ENCODE results near the gene FYTTD1.
A peak's percentile ranks its signal among the peaks of the same experiment; 100 is the strongest.

Gene FYTTD1

DNA sequence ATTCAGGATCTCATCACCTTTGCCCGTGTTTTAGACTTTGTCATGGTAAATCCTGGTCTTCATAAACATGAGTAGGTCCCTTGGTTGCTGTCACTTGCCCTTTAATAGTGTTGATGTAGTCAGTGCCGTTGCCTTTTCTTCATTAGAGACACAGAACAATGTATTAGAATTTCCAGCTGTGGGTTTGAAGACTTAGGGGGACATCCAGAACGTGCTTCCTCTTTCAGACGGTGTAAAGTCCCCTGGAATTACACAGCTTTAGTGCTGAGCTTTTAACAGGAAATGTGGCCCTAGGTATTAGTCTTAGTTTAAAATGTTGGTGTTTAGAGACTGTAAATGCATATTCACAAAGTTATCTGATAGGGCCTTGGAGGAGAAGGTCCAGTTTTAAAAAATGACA is 32.5 kb downstream of the FYTTD1 start:
- Histone ChIP-seq H2BK5ac (ENCODE audit: low read depth, low read length, poor library complexity, severe bottlenecking) (no peak overlapping the region), H3K23ac (ENCODE audit: low read length in 2 of 2) (no peak overlapping the region), H3K4me1 (ENCODE audit: control insufficient read depth, insufficient read depth, low read depth, low read length) (no peaks in the 10 kb centered on the region), H3K27me3 (ENCODE audit: control insufficient read depth in 1 of 2, insufficient read depth in 1 of 2, low read length in 2 of 2) (no peaks in the 10 kb centered on the region), H2AK5ac (ENCODE audit: low read length, severe bottlenecking) (no peak overlapping the region), H2AFZ (ENCODE audit: low read depth, low read length) (no peak overlapping the region), H4K8ac (ENCODE audit: low read length) (no peak overlapping the region), H3K4me2 (ENCODE audit: low read length, poor library complexity, severe bottlenecking) (no peak overlapping the region), H3K79me1 (replicated peaks; ENCODE audit: low read length, poor library complexity, severe bottlenecking) (peaks cover 17% of the 10 kb centered on the region), H3K9me3 (ENCODE audit: control insufficient read depth, low read length) (no peaks in the 10 kb centered on the region), H3K4me3 (ENCODE audit: insufficient read depth in 1 of 2, low read depth in 1 of 2, low read length in 2 of 2) (no peak overlapping the region), H4K91ac (ENCODE audit: low read length) (no peak overlapping the region), H3K14ac (ENCODE audit: low read length in 2 of 2) (no peak overlapping the region), H3K4ac (ENCODE audit: low read depth in 1 of 2, low read length in 2 of 2) (no peak overlapping the region), H3K27ac (ENCODE audit: low read length, poor library complexity, severe bottlenecking) (no peak overlapping the region), H2BK15ac (ENCODE audit: low read depth, poor library complexity, severe bottlenecking) (no peak overlapping the region), H2BK120ac (ENCODE audit: low read depth, low read length) (no peak overlapping the region), H3K9ac (ENCODE audit: low read length) (no peak overlapping the region), H3K18ac (ENCODE audit: low read depth in 1 of 2, low read length in 2 of 2) (no peak overlapping the region), H3K36me3 (ENCODE audit: control insufficient read depth in 1 of 2, insufficient read depth in 2 of 2, low read depth in 1 of 2, low read length in 2 of 2) (peaks cover 23 to 77% of the 10 kb centered on the region in 2 experiments), H2BK12ac (ENCODE audit: low read length in 2 of 2) (no peak overlapping the region)
- DNase-seq: no peak
- 95% methylated on average over 4 of the region's 4 CpGs for WGBS

DNA sequence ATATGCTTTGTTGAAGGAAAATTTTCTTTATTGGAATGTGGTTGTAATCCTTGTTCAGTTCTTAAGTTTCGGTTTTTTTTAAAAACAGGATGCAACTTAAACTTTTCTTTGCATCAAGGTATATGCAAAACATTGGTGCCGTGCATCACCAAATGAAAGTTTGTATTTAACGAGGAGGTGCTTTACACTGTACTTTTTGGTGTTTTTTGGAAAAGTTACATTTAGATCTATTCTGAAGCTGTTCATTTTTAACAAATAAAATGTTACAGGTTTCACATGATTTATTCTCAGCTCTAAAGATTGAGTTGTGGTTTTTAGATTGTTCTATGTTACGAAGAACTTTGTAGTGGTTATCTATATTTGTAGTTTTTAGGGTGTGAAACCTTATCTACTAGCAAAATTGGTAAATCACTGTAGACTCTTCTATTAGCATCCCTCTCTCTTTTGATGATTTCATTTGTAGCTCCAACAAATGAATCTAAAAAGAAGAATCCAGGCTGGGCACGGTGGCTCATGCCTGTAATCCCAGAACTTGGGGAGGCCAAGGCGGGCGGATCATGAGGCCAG is 34.4 kb downstream of the FYTTD1 start:
- Histone ChIP-seq H3K18ac (ENCODE audit: low read depth in 1 of 2, low read length in 2 of 2) (no peak overlapping the region), H3K4me1 (ENCODE audit: control insufficient read depth, insufficient read depth, low read depth, low read length) (no peaks in the 10 kb centered on the region), H3K4ac (ENCODE audit: low read depth in 1 of 2, low read length in 2 of 2) (no peak overlapping the region), H3K79me1 (replicated peaks; ENCODE audit: low read length, poor library complexity, severe bottlenecking) (peaks cover 17% of the 10 kb centered on the region), H2BK120ac (ENCODE audit: low read depth, low read length) (peak overlapping the region; percentile 34), H2BK12ac (ENCODE audit: low read length in 2 of 2) (no peak overlapping the region), H2BK15ac (ENCODE audit: low read depth, poor library complexity, severe bottlenecking) (no peak overlapping the region), H3K14ac (ENCODE audit: low read length in 2 of 2) (no peak overlapping the region), H3K23ac (ENCODE audit: low read length in 2 of 2) (no peak overlapping the region), H2AK5ac (ENCODE audit: low read length, severe bottlenecking) (no peak overlapping the region), H3K27ac (ENCODE audit: low read length, poor library complexity, severe bottlenecking) (no peak overlapping the region), H3K4me2 (ENCODE audit: low read length, poor library complexity, severe bottlenecking) (no peak overlapping the region), H4K91ac (ENCODE audit: low read length) (no peak overlapping the region), H3K36me3 (ENCODE audit: control insufficient read depth in 1 of 2, insufficient read depth in 2 of 2, low read depth in 1 of 2, low read length in 2 of 2) (peaks cover 15 to 70% of the 10 kb centered on the region in 2 experiments), H2AFZ (ENCODE audit: low read depth, low read length) (no peak overlapping the region), H3K9ac (ENCODE audit: low read length) (no peak overlapping the region), H4K8ac (ENCODE audit: low read length) (no peak overlapping the region), H3K4me3 (ENCODE audit: insufficient read depth in 1 of 2, low read depth in 1 of 2, low read length in 2 of 2) (no peak overlapping the region), H3K27me3 (ENCODE audit: control insufficient read depth in 1 of 2, insufficient read depth in 1 of 2, low read length in 2 of 2) (no peaks in the 10 kb centered on the region), H3K9me3 (ENCODE audit: control insufficient read depth, low read length) (no peaks in the 10 kb centered on the region), H2BK5ac (ENCODE audit: low read depth, low read length, poor library complexity, severe bottlenecking) (no peak overlapping the region)
- no peak for DNase-seq
- WGBS: 96% methylated on average over 6 of the region's 7 CpGs

DNA sequence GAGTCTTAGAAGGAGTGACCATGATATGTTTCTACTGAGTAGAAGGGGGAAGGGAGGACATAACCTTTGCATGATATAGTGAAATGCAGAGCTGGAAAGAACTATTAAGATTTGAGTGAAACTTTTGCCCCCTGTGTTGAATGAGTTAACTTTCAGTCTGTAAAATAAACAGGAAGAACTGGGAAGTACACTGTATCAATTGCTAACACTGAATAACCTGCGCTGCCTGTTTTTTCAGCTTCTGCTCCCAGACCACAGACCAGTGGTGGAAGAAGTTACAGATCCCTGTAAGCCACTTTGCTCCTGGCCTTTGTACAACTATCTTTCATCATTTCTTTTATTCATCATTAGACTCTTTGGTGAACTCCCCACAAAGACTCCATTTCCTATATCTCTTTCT is 37.7 kb downstream of the FYTTD1 start:
- Histone ChIP-seq H3K18ac (ENCODE audit: low read depth in 1 of 2, low read length in 2 of 2) (no peak overlapping the region), H3K9me3 (ENCODE audit: control insufficient read depth, low read length) (no peaks in the 10 kb centered on the region), H3K36me3 (ENCODE audit: control insufficient read depth in 1 of 2, insufficient read depth in 2 of 2, low read depth in 1 of 2, low read length in 2 of 2) (peaks cover 4 to 43% of the 10 kb centered on the region in 2 experiments), H2AK5ac (ENCODE audit: low read length, severe bottlenecking) (no peak overlapping the region), H3K14ac (ENCODE audit: low read length in 2 of 2) (no peak overlapping the region), H2BK120ac (ENCODE audit: low read depth, low read length) (no peak overlapping the region), H3K27ac (ENCODE audit: low read length, poor library complexity, severe bottlenecking) (no peak overlapping the region), H3K79me1 (replicated peaks; ENCODE audit: low read length, poor library complexity, severe bottlenecking) (peaks cover 4% of the 10 kb centered on the region), H4K8ac (ENCODE audit: low read length) (no peak overlapping the region), H3K9ac (ENCODE audit: low read length) (no peak overlapping the region), H3K23ac (ENCODE audit: low read length in 2 of 2) (no peak overlapping the region), H3K27me3 (ENCODE audit: control insufficient read depth in 1 of 2, insufficient read depth in 1 of 2, low read length in 2 of 2) (no peaks in the 10 kb centered on the region), H2BK15ac (ENCODE audit: low read depth, poor library complexity, severe bottlenecking) (no peak overlapping the region), H3K4me3 (ENCODE audit: insufficient read depth in 1 of 2, low read depth in 1 of 2, low read length in 2 of 2) (no peak overlapping the region), H3K4ac (ENCODE audit: low read depth in 1 of 2, low read length in 2 of 2) (no peak overlapping the region), H4K91ac (ENCODE audit: low read length) (no peak overlapping the region), H2BK12ac (ENCODE audit: low read length in 2 of 2) (no peak overlapping the region), H3K4me1 (ENCODE audit: control insufficient read depth, insufficient read depth, low read depth, low read length) (peaks cover 2% of the 10 kb centered on the region), H2AFZ (ENCODE audit: low read depth, low read length) (no peak overlapping the region), H3K4me2 (ENCODE audit: low read length, poor library complexity, severe bottlenecking) (no peak overlapping the region), H2BK5ac (ENCODE audit: low read depth, low read length, poor library complexity, severe bottlenecking) (no peak overlapping the region)
- 41% methylated on average over 1 of the region's 1 CpG for WGBS
- DNase-seq: no peak

DNA sequence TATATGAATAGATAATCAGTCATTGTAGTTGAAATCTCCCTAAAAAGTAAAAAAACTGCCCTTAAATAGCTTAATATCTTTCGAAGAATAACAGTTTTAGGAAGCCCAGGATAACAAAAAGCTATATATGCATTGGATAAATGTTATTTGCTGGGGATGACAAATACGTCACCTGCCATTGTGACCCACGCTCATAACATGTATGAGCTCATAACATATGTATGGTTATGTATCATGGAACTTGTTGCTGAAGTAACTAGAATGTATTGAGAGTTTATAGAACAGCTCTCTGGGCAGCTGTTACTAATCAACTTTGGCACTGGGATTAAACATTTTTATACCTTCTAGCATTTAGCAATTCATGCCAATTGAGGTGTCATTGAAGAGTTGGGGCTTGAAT is 39.6 kb downstream of the FYTTD1 start:
- Histone ChIP-seq H3K36me3 (ENCODE audit: control insufficient read depth in 1 of 2, insufficient read depth in 2 of 2, low read depth in 1 of 2, low read length in 2 of 2) (peaks cover 3 to 25% of the 10 kb centered on the region in 2 experiments), H3K14ac (ENCODE audit: low read length in 2 of 2) (no peak overlapping the region), H4K91ac (ENCODE audit: low read length) (no peak overlapping the region), H4K8ac (ENCODE audit: low read length) (no peak overlapping the region), H2BK5ac (ENCODE audit: low read depth, low read length, poor library complexity, severe bottlenecking) (no peak overlapping the region), H3K18ac (ENCODE audit: low read depth in 1 of 2, low read length in 2 of 2) (no peak overlapping the region), H2AK5ac (ENCODE audit: low read length, severe bottlenecking) (no peak overlapping the region), H3K4me1 (ENCODE audit: control insufficient read depth, insufficient read depth, low read depth, low read length) (peaks cover 6% of the 10 kb centered on the region), H2BK12ac (ENCODE audit: low read length in 2 of 2) (no peak overlapping the region), H3K27ac (ENCODE audit: low read length, poor library complexity, severe bottlenecking) (no peak overlapping the region), H3K9ac (ENCODE audit: low read length) (no peak overlapping the region), H3K4me2 (ENCODE audit: low read length, poor library complexity, severe bottlenecking) (no peak overlapping the region), H3K4ac (ENCODE audit: low read depth in 1 of 2, low read length in 2 of 2) (no peak overlapping the region), H3K79me1 (replicated peaks; ENCODE audit: low read length, poor library complexity, severe bottlenecking) (peaks cover 2% of the 10 kb centered on the region), H2AFZ (ENCODE audit: low read depth, low read length) (no peak overlapping the region), H3K4me3 (ENCODE audit: insufficient read depth in 1 of 2, low read depth in 1 of 2, low read length in 2 of 2) (no peak overlapping the region), H3K27me3 (ENCODE audit: control insufficient read depth in 1 of 2, insufficient read depth in 1 of 2, low read length in 2 of 2) (no peaks in the 10 kb centered on the region), H3K9me3 (ENCODE audit: control insufficient read depth, low read length) (no peaks in the 10 kb centered on the region), H2BK15ac (ENCODE audit: low read depth, poor library complexity, severe bottlenecking) (no peak overlapping the region), H3K23ac (ENCODE audit: low read length in 2 of 2) (no peak overlapping the region), H2BK120ac (ENCODE audit: low read depth, low read length) (no peak overlapping the region)
- WGBS: 96% methylated on average over 3 of the region's 3 CpGs
- DNase-seq: no peak
